LNCAP (cell line): Measurements from ENCODE around the gene SIRT2.

ENCODE experiments used
- CTCF ChIP-seq: fragments of 450-650 bp; IDR thresholded peaks from 2 replicates; pipeline ENCODE4 v1.5.1; 2017; ENCODE audit warnings: mild to moderate bottlenecking

Gene SIRT2

DNA sequence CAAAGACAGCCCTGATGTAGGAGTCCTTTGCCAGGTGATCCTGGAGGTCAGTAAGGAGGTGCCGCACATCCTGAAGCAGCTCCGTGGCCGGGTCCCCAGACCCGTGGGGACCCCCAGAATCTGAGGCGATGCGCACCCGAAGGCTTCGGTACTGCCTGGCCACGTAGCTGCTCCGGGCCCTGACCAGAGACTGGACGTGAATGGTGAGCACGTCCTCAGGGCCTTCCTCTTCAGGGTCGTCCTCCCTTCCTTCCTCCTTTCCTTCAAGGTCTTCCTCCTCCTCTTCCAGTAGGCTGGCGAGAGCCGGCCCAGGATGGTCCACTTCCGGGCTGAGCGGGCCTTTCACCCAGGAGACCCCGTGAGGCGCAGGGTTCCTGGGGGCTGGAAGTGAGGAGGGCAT lies 28.8 kb downstream of the SIRT2 start:
- no peak for TF ChIP-seq CTCF

DNA sequence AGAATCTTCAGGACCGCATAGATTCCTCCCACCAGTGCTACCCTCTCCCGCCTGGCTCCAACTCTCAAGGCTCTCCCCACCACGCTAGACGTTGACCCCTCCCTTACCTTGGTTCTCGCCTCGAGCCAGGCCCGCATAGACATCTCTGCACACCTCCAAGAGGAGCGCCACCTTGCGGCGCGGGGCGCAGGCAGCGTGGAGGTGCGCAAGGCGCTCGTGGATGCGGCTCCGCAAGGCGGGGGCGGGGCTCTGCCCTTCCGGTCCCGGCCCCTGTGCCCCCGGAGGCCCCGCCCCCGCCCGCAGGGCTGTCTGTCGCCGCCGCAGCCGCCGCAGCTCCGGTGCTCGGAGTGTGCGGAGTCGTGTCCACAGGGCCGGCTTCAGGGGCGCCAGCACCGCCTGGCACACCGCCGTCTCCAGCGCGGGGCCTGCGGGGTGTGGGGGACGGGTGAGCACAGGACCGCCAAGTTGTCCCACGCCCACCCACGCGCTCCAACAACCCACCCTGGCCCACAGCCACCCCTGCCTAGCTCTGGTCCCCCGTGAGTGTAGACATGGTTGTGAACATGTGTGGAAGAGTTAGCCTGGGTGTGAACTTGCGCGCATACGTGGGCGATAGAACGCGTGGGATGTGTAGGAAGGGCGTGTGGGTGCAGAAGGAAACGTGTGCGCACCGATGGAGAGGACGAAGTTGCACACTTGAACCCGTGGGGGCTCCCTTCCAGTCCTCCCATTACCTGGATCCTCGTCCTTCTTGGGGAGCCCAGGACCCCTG lies 29.4 kb downstream of the SIRT2 start:
- no peak for TF ChIP-seq CTCF

DNA sequence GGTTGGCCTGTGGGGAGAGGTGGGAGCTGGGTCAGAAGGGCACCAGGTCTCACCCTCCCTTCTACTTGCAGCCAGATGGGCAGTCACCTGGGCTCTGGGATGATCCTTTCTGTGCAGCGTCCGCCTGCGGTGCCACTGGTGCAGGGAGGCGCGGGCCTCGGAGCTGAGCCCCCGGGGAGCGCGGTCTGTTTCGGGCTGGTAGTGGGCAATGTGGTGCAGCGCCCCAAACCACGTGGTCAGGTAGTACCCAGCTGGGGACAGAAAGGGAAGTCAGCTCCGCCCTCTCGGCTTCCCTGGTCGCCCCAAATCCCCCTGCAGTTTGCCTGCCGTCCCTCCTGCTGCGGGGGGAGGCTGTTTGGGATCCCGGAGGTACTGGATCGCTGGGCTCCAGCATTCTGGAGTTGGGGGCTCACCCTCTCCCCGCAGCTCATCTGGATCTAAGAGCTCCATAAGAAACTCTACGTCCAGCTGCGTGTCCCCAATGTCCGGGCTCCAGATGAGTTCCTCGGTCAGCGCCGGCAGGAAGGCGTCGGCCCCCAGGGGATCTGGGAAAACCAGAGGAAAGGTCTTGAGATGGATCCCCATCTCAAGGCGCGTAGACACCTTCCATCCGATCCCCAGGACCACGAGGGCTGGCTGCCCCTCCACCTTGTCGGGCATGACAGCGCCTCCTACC lies 30.1 kb downstream of the SIRT2 start:
- TF ChIP-seq CTCF: no peak

- TF ChIP-seq CTCF: no peak
Observed at GRCh38 chr19:38868551-38868950, 30.9 kb downstream of the SIRT2 start.

GRCh38 chr19:38867171-38867780 lies 32.1 kb downstream of the SIRT2 start:
- no peak for TF ChIP-seq CTCF

DNA sequence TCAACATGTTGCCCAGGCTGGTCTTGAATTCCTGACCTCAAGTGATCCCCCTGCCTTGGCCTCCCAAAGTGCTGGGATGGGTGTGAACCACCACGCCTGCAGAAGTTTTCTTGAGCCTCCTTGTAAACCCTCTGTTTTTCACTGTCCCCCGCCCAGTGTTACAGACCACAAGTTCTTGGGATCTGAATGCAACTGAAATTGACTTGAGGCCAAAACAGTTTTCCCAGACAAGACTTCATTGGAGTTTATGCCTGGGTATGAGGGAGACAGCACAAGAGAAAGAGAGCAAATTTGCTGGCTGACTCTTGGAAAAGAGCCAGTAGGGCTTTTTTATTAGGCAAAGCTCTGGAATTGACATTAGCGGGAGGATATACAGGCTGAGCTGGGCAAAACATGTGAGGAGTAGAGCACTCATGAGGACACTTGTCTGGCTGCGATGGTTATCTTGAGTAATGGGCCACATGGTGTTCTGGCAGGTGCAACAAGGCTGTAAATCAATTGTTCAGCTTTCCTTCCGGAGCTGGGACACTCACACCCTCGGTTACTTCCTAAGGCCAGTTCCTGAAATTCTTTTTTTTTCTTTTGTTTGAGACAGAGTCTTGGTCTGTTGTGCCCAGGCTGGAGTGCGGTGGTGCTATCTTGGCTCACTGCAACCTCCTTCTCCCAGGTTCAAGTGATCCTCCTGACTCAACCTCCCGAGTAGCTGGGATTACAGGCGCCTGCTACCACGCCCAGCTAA lies 36.9 kb downstream of the SIRT2 start:
- TF ChIP-seq CTCF: no peak

- TF ChIP-seq CTCF: no peak
Observed at GRCh38 chr19:38861368-38861767, 38.0 kb downstream of the SIRT2 start.
